K562 (cell line): ENCODE results near the gene TUBD1. TPM values are rescaled to one million over a fixed set of nuclear protein-coding genes. Genes with fewer than 3 reads are reported as not detected.

ENCODE experiments used
- ATAC-seq: fragments of 200-7000 bp; cut with Tn5 transposase; 3 replicates; pipeline ENCODE4 v1.9.1; 2020; ENCODE audit warnings: moderate library complexity
- BruUV-seq: library from RNA; stranded (reverse); fragments of 400-500 nt; replicated peaks from 2 replicates; lab custom pipeline; 2021; lab: Mats Ljungman, UMichigan
- CTCF ChIA-PET: fragments of 300-600 bp; formaldehyde crosslinking; extraction: SDS; loops from one replicate; lab custom pipeline; 2021; ENCODE audit warnings: low intra/inter-chr PET ratio; lab: Yijun Ruan, JAX
- POLR2A ChIA-PET: fragments of 300-600, 350-650 bp; sonication (Branson Sonifier 250); formaldehyde crosslinking; extraction: SDS; loops from one replicate; lab custom pipeline; 2021; ENCODE audit warnings: antibody characterized with exemption, inconsistent platforms; lab: Yijun Ruan, JAX
- DNase-seq, 4 experiments: peaks; one replicate each; pipeline versions ENCODE4 v3.0.0 to v3.0.0-alpha.2; 2011 to 2018; ENCODE audit warnings: low spot score in 3 of 4, mixed read lengths in 3 of 4; ENCODE audit errors: extremely low read depth in 1 of 4
- FAIRE-seq: peaks from 2 replicates; lab custom pipeline; 2011; peaks lifted over from hg19 to GRCh38; lab: Jason Lieb, UNC
- H2AFZ ChIP-seq: 2 replicates; pipeline ENCODE4 v1.6.0; 2011; ENCODE audit warnings: low read depth, low read length, control low read depth, inconsistent platforms
- H3K27ac ChIP-seq: fragments of 200-600 bp; 3 replicates; pipeline ENCODE4 v1.8.0; 2011; ENCODE audit warnings: low read depth, mild to moderate bottlenecking, control low read depth, inconsistent platforms, low read length, moderate library complexity, mixed read lengths; ENCODE audit errors: extremely low read depth
- H3K27me3 ChIP-seq, 2 experiments: fragments of 300-600 bp in 1 of 2; 2 replicates in 1 of 2; 3 replicates in 1 of 2; pipeline versions ENCODE4 v1.6.0 to v1.8.0; 2011; ENCODE audit warnings: inconsistent platforms in 2 of 2, low read length in 2 of 2, mild to moderate bottlenecking in 1 of 2, mixed read lengths in 1 of 2, moderate library complexity in 1 of 2; ENCODE audit not compliant: control insufficient read depth in 2 of 2, insufficient read depth in 2 of 2
- H3K36me3 ChIP-seq: fragments of 300-600 bp; 3 replicates; pipeline ENCODE4 v1.8.0; 2011; ENCODE audit warnings: mild to moderate bottlenecking, low read length, inconsistent platforms; ENCODE audit not compliant: control insufficient read depth, insufficient read depth
- H3K4me1 ChIP-seq, 2 experiments: fragments of 200-600 bp in 1 of 2; replicated peaks in 1 of 2; 2 replicates in 1 of 2; 3 replicates in 1 of 2; pipeline versions ENCODE4 v1.5.1 to v1.8.0; 2011; ENCODE audit warnings: inconsistent platforms in 2 of 2, low read length in 2 of 2, mild to moderate bottlenecking in 1 of 2, mixed read lengths in 1 of 2, moderate library complexity in 1 of 2; ENCODE audit not compliant: control insufficient read depth in 2 of 2, insufficient read depth in 2 of 2
- H3K4me2 ChIP-seq: 2 replicates; pipeline ENCODE4 v1.6.1; 2011; ENCODE audit warnings: low read length, control low read depth, inconsistent platforms, mixed read lengths; ENCODE audit not compliant: insufficient read depth
- H3K4me3 ChIP-seq: fragments of 200-600 bp; sonication (generic), shearing (Covaris generic); 2 replicates; pipeline ENCODE4 v1.5.1; 2016; ENCODE audit warnings: control low read depth, inconsistent platforms
- H3K79me2 ChIP-seq: fragments of 200-600 bp; 3 replicates; pipeline ENCODE4 v1.8.0; 2011; ENCODE audit warnings: low read length, inconsistent platforms; ENCODE audit not compliant: control insufficient read depth, insufficient read depth
- H3K9ac ChIP-seq, 2 experiments: 2 replicates each; pipeline versions ENCODE4 v1.6.0 to v1.6.1; 2011; ENCODE audit warnings: low read depth in 2 of 2, low read length in 2 of 2, control low read depth in 1 of 2, inconsistent platforms in 1 of 2, mild to moderate bottlenecking in 1 of 2, mixed read lengths in 1 of 2; ENCODE audit not compliant: insufficient read depth in 1 of 2
- H3K9me1 ChIP-seq: one replicate; pipeline ENCODE4 v1.6.0; 2011; ENCODE audit warnings: inconsistent platforms, mild to moderate bottlenecking, low read length, moderate library complexity; ENCODE audit not compliant: control insufficient read depth, insufficient read depth
- H3K9me3 ChIP-seq: replicated peaks from 2 replicates; pipeline ENCODE4 v1.5.1; 2011; ENCODE audit warnings: low read depth, low read length, inconsistent platforms; ENCODE audit not compliant: control insufficient read depth, insufficient read depth
- H4K20me1 ChIP-seq: replicated peaks from 2 replicates; pipeline ENCODE4 v1.6.1; 2011; ENCODE audit warnings: low read length, inconsistent platforms, mixed read lengths; ENCODE audit not compliant: control insufficient read depth, insufficient read depth
- FOXK2 ChIP-seq, 2 experiments: fragments of 450-650 bp; IDR thresholded peaks in 1 of 2; conservative IDR thresholded peaks in 1 of 2; 2 replicates each; pipeline ENCODE4 v1.6.1; 2016; ENCODE audit warnings: low read depth in 2 of 2, mild to moderate bottlenecking in 1 of 2
- HDAC1 ChIP-seq, 2 experiments: fragments of 450-650 bp; IDR thresholded peaks; 2 replicates each; pipeline ENCODE4 v1.6.1; 2016 to 2017; ENCODE audit warnings: inconsistent platforms in 1 of 2, mild to moderate bottlenecking in 1 of 2, moderate library complexity in 1 of 2
- JUND ChIP-seq, 2 experiments: IDR thresholded peaks; 2 replicates in 1 of 2; 3 replicates in 1 of 2; pipeline ENCODE4 v1.6.1; 2011; ENCODE audit warnings: borderline replicate concordance in 2 of 2, low read depth in 2 of 2, low read length in 2 of 2, improper control_type of control experiment in 1 of 2, missing biosample characterization in 1 of 2, missing genetic modification characterization in 1 of 2, missing genetic modification reagents in 1 of 2
- MEIS2 ChIP-seq: fragments of 450-650 bp; IDR thresholded peaks from 2 replicates; pipeline ENCODE4 v1.6.1; 2014; ENCODE audit warnings: mild to moderate bottlenecking; ENCODE audit not compliant: partially characterized antibody
- MYNN ChIP-seq, 2 experiments: sonication (generic); formaldehyde crosslinking in 1 of 2; IDR thresholded peaks; 2 replicates each; pipeline versions ENCODE4 v1.5.0 to v1.6.1; 2016 to 2020; ENCODE audit warnings: antibody characterized with exemption in 1 of 2, missing genetic modification reagents in 1 of 2
- PTTG1 ChIP-seq: fragments of 450-650 bp; IDR thresholded peaks from 2 replicates; pipeline ENCODE4 v1.6.1; 2016; ENCODE audit warnings: low read depth, mild to moderate bottlenecking, missing genetic modification characterization, missing compliant biosample characterization
- SMARCA4 ChIP-seq: fragments of 450-650 bp; IDR thresholded peaks from 2 replicates; pipeline ENCODE4 v1.6.1; 2016
- SMARCE1 ChIP-seq: fragments of 450-650 bp; IDR thresholded peaks from 2 replicates; pipeline ENCODE4 v1.7.1; 2016; ENCODE audit warnings: mild to moderate bottlenecking
- ZNF384 ChIP-seq: IDR thresholded peaks from 2 replicates; pipeline ENCODE4 v1.6.1; 2012; ENCODE audit warnings: low read depth, low read length, improper control_type of control experiment
- ZNF445 ChIP-seq: fragments of 250-450 bp; sonication (Bioruptor Pico); IDR thresholded peaks from 2 replicates; pipeline ENCODE4 v1.4.0; 2020; ENCODE audit warnings: low read depth, mild to moderate bottlenecking, moderate library complexity
- ZNF766 ChIP-seq: fragments of 200-800 bp; sonication (Bioruptor generic); conservative IDR thresholded peaks from 2 replicates; pipeline ENCODE4 v1.6.1; 2016; ENCODE audit warnings: missing genetic modification characterization, missing compliant biosample characterization
- whole genome bisulfite sequencing: fragments of 100-300 bp; shearing (Covaris generic); methylation state at CpG from one replicate; pipeline ENCODE4 v1.1.6; 2016; ENCODE audit warnings: low coverage, mixed read lengths; ENCODE audit not compliant: insufficient coverage; ENCODE audit errors: missing lambda C conversion rate; 5-methylcytosine and 5-hydroxymethylcytosine counted together
- in situ Hi-C: fragments of 300-500 bp; cut with MboI; formaldehyde crosslinking; loops from 4 replicates; pipeline ENCODE4 v1.15.0; 2018; ENCODE audit warnings: inconsistent platforms, mixed read lengths
- intact Hi-C: fragments of 100-400 bp; cut with micrococcal nuclease; formaldehyde crosslinking; loops from 2 replicates; pipeline ENCODE4 v1.14.2; 2022
- polyA plus RNA-seq, 8 experiments: library from polyadenylated mRNA; depleted of rRNA in 4 of 8; stranded (reverse) in 5 of 8; unstranded in 3 of 8; fragments of >200 nt; fragmentation: Nextera tagmentation in 2 of 8; fragmentation: Illumina TruSeq in 1 of 8; extraction: Ambion mirVana in 2 of 8; extraction: Trizol in 1 of 8; gene quantifications; 2 replicates each; pipeline versions ENCODE4 v1.2.1 to v1.2.3, GENCODE V29; 2011 to 2014; ENCODE audit warnings: inconsistent platforms in 1 of 8, missing spikeins in 1 of 8
- total RNA-seq, 7 experiments: library from RNA; depleted of rRNA in 6 of 7; stranded (reverse); fragments of >200 nt in 6 of 7; fragmentation: Illumina TruSeq in 2 of 7; extraction: Trizol in 2 of 7; gene quantifications; 2 replicates each; pipeline versions ENCODE4 v1.2.1 to v1.2.3, GENCODE V29; 2011 to 2021; ENCODE audit warnings: low replicate concordance in 1 of 7
- TF ChIP-seq, protein P1 (sequence below): fragments of 450-650 bp; IDR thresholded peaks from 2 replicates; pipeline ENCODE4 v1.6.1; 2016
- TF ChIP-seq, protein P2 (sequence below), 3 experiments: IDR thresholded peaks in 2 of 3; conservative IDR thresholded peaks in 1 of 3; 2 replicates each; pipeline ENCODE4 v1.5.1; 2011 to 2012; ENCODE audit warnings: low read length in 3 of 3, mild to moderate bottlenecking in 3 of 3, control low read depth in 2 of 3, improper control_type of control experiment in 1 of 3, inconsistent platforms in 1 of 3, low read depth in 1 of 3, mixed read lengths in 1 of 3, moderate library complexity in 1 of 3; ENCODE audit not compliant: insufficient read depth in 2 of 3
- TF ChIP-seq, protein P3 (sequence below), 2 experiments: fragments of 450-650 bp; IDR thresholded peaks; 2 replicates each; pipeline ENCODE4 v1.6.1; 2018; ENCODE audit warnings: mild to moderate bottlenecking in 2 of 2, low read depth in 1 of 2; ENCODE audit not compliant: partially characterized antibody in 2 of 2

Gene TUBD1
- total and polyA plus RNA-seq, 9 of the 15 experiments (the other 6 are each of a cell fraction or from before 2014, with no cell fraction given), result 10.8 to 35.3 (median 17.9) TPM

GRCh38 chr17:59899099-59899498 lies 6.4 kb upstream of the TUBD1 start:
- BruUV-seq, result no TSS peak
- Histone ChIP-seq H3K9me3 (no peaks in the 10 kb centered on the region), H3K79me2 (peaks cover 91% of the 10 kb centered on the region), H3K4me1 (peaks cover 7 to 9% of the 10 kb centered on the region in 2 experiments; a peak in 4 of 5 replicates), H3K9me1 (no peaks in the 10 kb centered on the region), H3K4me3 (no peak overlapping the region), H3K9ac (no peak overlapping the region), H3K4me2 (no peak overlapping the region), H2AFZ (no peak overlapping the region), H3K27me3 (no peaks in the 10 kb centered on the region), H4K20me1 (no peaks in the 10 kb centered on the region), H3K27ac (peak overlapping the region; percentile 63; the same call in 1 of the 3 replicates), H3K36me3 (peaks cover 30% of the 10 kb centered on the region; the same call in 2 of the 3 replicates)
- ChIA-PET POLR2A (interaction anchor here (1.0 kb wide), 1 partner anchor 15 kb away, joined by 3 read pairs; no protein-coding TSS in a partner anchor), CTCF (interaction anchor here (0.6 kb wide), 1 partner anchor 623 kb away, joined by 3 read pairs; no protein-coding TSS in a partner anchor)
- in situ Hi-C loops, result no loop called here
- 59% methylated on average over 2 of the region's 5 CpGs for WGBS
- FAIRE-seq, result peak; percentile 88
- peak; percentile 89 for ATAC-seq
- intact Hi-C loops, result no loop called here
- DNase-seq, result peak in 2 of 4 experiments; percentile 55 to 66
- TF ChIP-seq FOXK2 (conservative IDR thresholded peaks at IDR 0.05 in 1 of 2, IDR thresholded peaks at IDR 0.05 in 1 of 2; ENCODE audit: low read depth in 2 of 2) (peak in 1 of 2 experiments; percentile 71; a peak in 1 of 4 replicates), PTTG1 (tag) (no peak), ZNF384 (peak; percentile 93), JUND (IDR thresholded peaks at IDR 0.05; ENCODE audit: borderline replicate concordance, low read depth, low read length) (peak; percentile 13; the same call in 1 of the 2 replicates), JUND (tag; IDR thresholded peaks at IDR 0.05; ENCODE audit: borderline replicate concordance, low read depth, low read length) (no peak; the same call in 2 of the 3 replicates), HDAC1 (IDR thresholded peaks at IDR 0.05) (no peak), MEIS2 (peak; percentile 46), MYNN (IDR thresholded peaks at IDR 0.05) (no peak), MYNN (CRISPR knock-in tag; IDR thresholded peaks at IDR 0.05) (no peak), SMARCE1 (peak; percentile 39; the same call in 1 of the 2 replicates), ZNF445 (CRISPR knock-in tag) (no peak), SMARCA4 (peak; percentile 26; the same call in 1 of the 2 replicates), ZNF766 (CRISPR knock-in tag) (peak; percentile 54; the same call in 1 of the 2 replicates)
- TF ChIP-seq, protein P1, sequence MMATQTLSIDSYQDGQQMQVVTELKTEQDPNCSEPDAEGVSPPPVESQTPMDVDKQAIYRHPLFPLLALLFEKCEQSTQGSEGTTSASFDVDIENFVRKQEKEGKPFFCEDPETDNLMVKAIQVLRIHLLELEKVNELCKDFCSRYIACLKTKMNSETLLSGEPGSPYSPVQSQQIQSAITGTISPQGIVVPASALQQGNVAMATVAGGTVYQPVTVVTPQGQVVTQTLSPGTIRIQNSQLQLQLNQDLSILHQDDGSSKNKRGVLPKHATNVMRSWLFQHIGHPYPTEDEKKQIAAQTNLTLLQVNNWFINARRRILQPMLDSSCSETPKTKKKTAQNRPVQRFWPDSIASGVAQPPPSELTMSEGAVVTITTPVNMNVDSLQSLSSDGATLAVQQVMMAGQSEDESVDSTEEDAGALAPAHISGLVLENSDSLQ, result peak; percentile 52
- TF ChIP-seq, protein P2, sequence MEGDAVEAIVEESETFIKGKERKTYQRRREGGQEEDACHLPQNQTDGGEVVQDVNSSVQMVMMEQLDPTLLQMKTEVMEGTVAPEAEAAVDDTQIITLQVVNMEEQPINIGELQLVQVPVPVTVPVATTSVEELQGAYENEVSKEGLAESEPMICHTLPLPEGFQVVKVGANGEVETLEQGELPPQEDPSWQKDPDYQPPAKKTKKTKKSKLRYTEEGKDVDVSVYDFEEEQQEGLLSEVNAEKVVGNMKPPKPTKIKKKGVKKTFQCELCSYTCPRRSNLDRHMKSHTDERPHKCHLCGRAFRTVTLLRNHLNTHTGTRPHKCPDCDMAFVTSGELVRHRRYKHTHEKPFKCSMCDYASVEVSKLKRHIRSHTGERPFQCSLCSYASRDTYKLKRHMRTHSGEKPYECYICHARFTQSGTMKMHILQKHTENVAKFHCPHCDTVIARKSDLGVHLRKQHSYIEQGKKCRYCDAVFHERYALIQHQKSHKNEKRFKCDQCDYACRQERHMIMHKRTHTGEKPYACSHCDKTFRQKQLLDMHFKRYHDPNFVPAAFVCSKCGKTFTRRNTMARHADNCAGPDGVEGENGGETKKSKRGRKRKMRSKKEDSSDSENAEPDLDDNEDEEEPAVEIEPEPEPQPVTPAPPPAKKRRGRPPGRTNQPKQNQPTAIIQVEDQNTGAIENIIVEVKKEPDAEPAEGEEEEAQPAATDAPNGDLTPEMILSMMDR (IDR thresholded peaks at IDR 0.05 in 2 of 3, conservative IDR thresholded peaks at IDR 0.05 in 1 of 3; ENCODE audit: insufficient read depth in 2 of 3, low read depth in 1 of 3, low read length in 3 of 3), result peak; percentile 28 to 63 (median 51); a peak in 4 of 6 replicates
- TF ChIP-seq, protein P3, sequence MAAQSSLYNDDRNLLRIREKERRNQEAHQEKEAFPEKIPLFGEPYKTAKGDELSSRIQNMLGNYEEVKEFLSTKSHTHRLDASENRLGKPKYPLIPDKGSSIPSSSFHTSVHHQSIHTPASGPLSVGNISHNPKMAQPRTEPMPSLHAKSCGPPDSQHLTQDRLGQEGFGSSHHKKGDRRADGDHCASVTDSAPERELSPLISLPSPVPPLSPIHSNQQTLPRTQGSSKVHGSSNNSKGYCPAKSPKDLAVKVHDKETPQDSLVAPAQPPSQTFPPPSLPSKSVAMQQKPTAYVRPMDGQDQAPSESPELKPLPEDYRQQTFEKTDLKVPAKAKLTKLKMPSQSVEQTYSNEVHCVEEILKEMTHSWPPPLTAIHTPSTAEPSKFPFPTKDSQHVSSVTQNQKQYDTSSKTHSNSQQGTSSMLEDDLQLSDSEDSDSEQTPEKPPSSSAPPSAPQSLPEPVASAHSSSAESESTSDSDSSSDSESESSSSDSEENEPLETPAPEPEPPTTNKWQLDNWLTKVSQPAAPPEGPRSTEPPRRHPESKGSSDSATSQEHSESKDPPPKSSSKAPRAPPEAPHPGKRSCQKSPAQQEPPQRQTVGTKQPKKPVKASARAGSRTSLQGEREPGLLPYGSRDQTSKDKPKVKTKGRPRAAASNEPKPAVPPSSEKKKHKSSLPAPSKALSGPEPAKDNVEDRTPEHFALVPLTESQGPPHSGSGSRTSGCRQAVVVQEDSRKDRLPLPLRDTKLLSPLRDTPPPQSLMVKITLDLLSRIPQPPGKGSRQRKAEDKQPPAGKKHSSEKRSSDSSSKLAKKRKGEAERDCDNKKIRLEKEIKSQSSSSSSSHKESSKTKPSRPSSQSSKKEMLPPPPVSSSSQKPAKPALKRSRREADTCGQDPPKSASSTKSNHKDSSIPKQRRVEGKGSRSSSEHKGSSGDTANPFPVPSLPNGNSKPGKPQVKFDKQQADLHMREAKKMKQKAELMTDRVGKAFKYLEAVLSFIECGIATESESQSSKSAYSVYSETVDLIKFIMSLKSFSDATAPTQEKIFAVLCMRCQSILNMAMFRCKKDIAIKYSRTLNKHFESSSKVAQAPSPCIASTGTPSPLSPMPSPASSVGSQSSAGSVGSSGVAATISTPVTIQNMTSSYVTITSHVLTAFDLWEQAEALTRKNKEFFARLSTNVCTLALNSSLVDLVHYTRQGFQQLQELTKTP (IDR thresholded peaks at IDR 0.05; ENCODE audit: low read depth in 1 of 2, partially characterized antibody in 2 of 2), result peak in 1 of 2 experiments; percentile 29
